GM19239 (cell line): ENCODE data around the gene GLRX5.

Experiments used
- DNase-seq: peaks from one replicate; pipeline ENCODE4 v3.0.0; 2011; ENCODE audit warnings: low spot score; ENCODE audit not compliant: insufficient read length
- FAIRE-seq: peaks from 2 replicates; lab custom pipeline; 2011; peaks lifted over from hg19 to GRCh38; lab: Jason Lieb, UNC

The GLRX5 gene

GRCh38 chr14:95531473-95531872, 3.4 kb upstream of the GLRX5 start:
- FAIRE-seq (no peak), DNase-seq (no peak)

- DNase-seq (no peak), FAIRE-seq (no peak)
Observed at GRCh38 chr14:95531969-95532368, 2.9 kb upstream of the GLRX5 start.

- no peak for DNase-seq
- peak; percentile 85 for FAIRE-seq
Observed at GRCh38 chr14:95533391-95533821, 1.4 kb upstream of the GLRX5 start.

GRCh38 chr14:95533822-95534221, 1.0 kb upstream of the GLRX5 start:
- no peak for DNase-seq
- no peak for FAIRE-seq

GRCh38 chr14:95535226-95536021, 574 bp downstream of the GLRX5 start:
- FAIRE-seq (peak; percentile 33), DNase-seq (no peak)

GRCh38 chr14:95536036-95536593, 1.3 kb downstream of the GLRX5 start:
- FAIRE-seq (no peak), DNase-seq (no peak)

- DNase-seq: no peak
- no peak for FAIRE-seq
Observed at GRCh38 chr14:95536671-95537070, 1.8 kb downstream of the GLRX5 start.

- DNase-seq: no peak
Observed at GRCh38 chr14:95537298-95538089, 2.6 kb downstream of the GLRX5 start.

GRCh38 chr14:95538801-95539509, 4.1 kb downstream of the GLRX5 start:
- DNase-seq (no peak), FAIRE-seq (no peak)

More at GRCh38 chr14:95537298-95538089, 2.6 kb downstream of the GLRX5 start:
- FAIRE-seq: no peak

GRCh38 chr14:95540236-95540855, 5.5 kb downstream of the GLRX5 start:
- FAIRE-seq (no peak), DNase-seq (no peak)

GRCh38 chr14:95541346-95541745, 6.5 kb downstream of the GLRX5 start:
- DNase-seq (no peak), FAIRE-seq (no peak)

GRCh38 chr14:95541932-95542930, 7.4 kb downstream of the GLRX5 start:
- no peak for FAIRE-seq
- no peak for DNase-seq

GRCh38 chr14:95543021-95543420, 8.2 kb downstream of the GLRX5 start:
- FAIRE-seq: no peak
- DNase-seq: no peak

GRCh38 chr14:95544588-95544987, 9.7 kb downstream of the GLRX5 start:
- FAIRE-seq: no peak
- DNase-seq: no peak

GRCh38 chr14:95545515-95546168, 10.8 kb downstream of the GLRX5 start:
- DNase-seq (no peak), FAIRE-seq (no peak)

GRCh38 chr14:95547272-95547625, 12.4 kb downstream of the GLRX5 start:
- no peak for DNase-seq
- FAIRE-seq: no peak

GRCh38 chr14:95547626-95548327, 12.9 kb downstream of the GLRX5 start:
- DNase-seq (no peak), FAIRE-seq (no peak)
